T-helper 1 cell treated with Interleukin-12 subunit alpha and Interleukin-12 subunit beta and Interleukin-4 antibody, amounts not matched to agents 30 ng/mL and 1 ng/mL, for 36 hours (primary cell): Measurements from ENCODE around the gene SLC25A6. TPM values are rescaled to one million over a fixed set of nuclear protein-coding genes. Genes with fewer than 3 reads are reported as not detected.
"Not testable (repeated sequence)": the region's sequence is repeated elsewhere in the genome, so short reads cannot be mapped to it uniquely, and the experiment has no call there.

Experiments
- intact Hi-C: fragments of 100-400 bp; cut with micrococcal nuclease; formaldehyde crosslinking; loops from one replicate; pipeline ENCODE4 v1.15.1; 2024
- total RNA-seq: library from RNA; stranded (reverse); gene quantifications from 2 replicates; pipeline ENCODE4 v1.2.3, GENCODE V29; 2022

SLC25A6 gene
- total RNA-seq, 1 donor from 2014 or later: 220 TPM

DNA sequence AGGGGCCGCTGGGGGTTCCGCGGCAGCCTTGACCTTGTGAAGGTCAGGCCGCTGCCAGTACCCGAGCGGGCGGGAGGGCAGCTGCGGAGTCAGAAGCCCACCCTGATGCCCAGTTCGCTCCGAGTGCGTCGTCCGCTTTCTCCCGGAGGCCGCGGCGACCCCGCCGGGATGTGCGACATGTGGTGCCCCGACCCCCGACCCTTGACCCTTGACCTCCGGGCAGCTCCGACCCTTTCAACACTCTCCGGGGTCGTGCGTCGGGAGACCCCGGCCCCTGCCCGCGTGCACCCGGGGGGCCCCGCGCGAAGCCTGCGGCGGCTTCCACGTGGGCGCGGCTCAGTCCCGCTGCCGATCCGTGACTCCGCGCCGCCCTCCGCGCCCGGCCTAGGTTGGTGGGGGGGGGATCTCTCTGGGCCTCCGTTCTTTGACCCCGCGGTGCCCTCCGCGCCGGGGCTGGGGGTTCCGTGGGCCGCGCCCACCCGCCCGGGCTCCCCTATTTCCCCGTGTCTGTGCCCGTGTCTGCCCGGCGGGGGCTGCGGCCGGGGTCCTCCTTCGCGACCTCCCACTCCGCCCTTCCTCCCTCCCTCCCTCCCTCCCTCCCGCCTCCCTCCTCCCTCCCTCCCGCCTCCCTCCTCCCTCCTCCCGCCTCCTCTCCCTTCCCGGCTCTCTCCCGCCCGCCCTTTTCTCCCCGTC, 609 bp upstream of the SLC25A6 start:
- intact Hi-C loops: loop anchor here (1.0 to 5.0 kb wide), 9 partner anchors 61 to 1300 kb away; partner anchors contain the start of genes AKAP17A, CD99 and CRLF2

DNA sequence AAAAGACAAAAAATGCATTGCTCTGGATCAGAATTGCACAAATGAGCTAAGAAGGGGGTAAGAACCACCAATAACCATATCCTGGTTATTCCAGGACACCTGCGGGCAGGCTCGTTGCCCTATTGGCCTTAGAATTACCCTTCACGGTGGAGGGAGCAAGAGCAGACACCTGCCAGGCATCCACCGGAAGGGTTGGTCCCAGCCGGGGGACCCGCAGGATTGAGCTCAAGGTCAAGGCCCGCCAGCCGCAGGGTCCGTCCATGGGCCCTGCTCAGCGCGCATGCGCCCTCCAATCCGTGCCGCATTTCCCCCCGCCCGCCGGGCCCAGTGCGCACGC, 575 bp downstream of the SLC25A6 start:
- intact Hi-C loops: loop anchor here (2.0 to 5.0 kb wide), 3 partner anchors 145 to 1301 kb away; partner anchors contain the start of genes CD99 and P2RY8

DNA sequence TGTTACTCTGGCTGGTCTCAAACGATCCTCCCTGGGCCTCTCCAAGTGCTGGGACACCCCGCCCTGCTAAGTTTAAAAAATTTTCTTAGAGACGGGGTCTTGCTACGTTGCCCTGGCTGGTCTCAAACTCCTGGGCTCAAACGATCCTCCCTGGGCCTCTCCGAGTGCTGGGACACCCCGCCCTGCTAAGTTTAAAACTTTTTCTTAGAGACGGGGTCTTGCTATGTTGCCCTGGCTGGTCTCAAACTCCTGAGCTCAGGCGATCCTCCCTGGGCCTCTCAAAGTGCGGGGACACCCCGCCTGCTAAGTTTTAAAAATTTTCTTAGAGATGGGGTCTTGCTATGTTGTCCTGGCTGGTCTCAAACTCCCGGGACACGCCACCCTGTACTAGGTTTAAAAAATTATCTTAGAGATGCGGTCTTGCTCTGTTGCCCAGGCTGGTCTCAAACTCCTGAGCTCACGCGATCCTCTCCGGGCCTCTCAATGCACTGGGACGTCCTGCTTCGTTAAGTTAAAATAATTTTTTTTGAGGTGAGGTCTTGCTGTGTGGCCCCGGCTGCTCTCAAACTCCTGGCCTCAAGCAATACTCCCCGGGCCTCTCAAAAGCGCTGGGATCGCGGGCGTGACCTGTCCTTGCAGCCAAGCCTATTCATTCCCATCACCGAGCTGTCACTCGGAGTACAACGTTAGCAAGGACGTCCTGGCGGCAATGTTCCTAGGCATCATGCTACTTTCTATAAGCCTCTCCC, 1.1 kb downstream of the SLC25A6 start:
- intact Hi-C loops: loop anchor here (2.0 to 5.0 kb wide), 3 partner anchors 146 to 1302 kb away; partner anchors contain the start of genes CD99 and P2RY8

DNA sequence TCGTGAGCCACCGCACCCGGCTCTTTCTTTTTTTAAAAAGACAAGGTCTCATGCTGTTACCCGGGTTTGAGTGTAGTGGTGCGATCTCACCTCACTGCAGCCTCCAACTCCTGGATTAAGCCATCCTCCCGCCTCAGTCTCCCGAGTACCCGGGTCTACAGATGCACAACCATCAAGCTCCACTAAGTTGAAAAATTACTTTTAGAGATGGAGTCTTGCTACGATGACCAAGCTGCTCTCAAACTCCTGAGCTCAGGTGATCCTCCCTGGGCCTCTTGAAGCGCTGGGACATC, 2.0 kb downstream of the SLC25A6 start:
- intact Hi-C loops: loop anchor here (2.0 to 5.0 kb wide), 3 partner anchors 147 to 1302 kb away; partner anchors contain the start of genes CD99 and P2RY8

DNA sequence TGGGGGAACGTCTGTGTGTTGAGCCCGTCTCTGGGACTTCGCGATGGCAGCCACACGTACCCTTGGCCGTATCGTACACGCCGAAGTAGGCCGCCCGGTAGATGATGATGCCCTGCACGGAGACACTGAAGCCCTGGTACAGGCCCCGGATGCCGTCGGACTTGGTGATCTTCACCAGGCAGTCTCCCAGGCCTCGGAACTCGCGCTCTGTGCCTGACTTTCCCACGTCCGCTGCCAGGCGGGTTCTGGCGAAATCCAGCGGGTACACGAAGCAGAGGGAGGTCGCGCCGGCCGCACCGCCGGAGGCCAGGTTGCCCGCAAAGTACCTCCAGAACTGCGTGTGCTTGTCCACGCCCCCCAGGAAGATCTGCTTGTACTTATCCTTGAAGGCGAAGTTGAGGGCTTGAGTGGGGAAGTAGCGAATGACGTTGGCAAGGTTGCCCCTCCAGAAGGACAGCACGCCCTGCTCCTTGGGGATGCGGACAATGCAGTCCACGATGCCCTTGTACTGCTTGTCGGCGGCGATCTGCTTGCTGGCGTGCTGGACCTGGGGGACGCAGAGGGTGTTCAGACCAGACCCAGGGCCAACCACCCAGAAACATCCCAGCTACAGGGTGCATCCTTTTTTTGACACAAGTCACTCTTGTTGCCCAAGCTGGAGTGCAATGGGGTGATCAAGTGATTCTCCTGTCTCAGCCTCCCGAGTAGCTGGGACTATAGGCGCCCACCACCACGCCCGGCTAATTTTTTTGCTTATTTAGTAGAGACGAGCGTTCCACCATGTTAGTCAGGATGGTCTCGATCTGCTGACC, 2.5 kb downstream of the SLC25A6 start:
- intact Hi-C loops: no loop called here

DNA sequence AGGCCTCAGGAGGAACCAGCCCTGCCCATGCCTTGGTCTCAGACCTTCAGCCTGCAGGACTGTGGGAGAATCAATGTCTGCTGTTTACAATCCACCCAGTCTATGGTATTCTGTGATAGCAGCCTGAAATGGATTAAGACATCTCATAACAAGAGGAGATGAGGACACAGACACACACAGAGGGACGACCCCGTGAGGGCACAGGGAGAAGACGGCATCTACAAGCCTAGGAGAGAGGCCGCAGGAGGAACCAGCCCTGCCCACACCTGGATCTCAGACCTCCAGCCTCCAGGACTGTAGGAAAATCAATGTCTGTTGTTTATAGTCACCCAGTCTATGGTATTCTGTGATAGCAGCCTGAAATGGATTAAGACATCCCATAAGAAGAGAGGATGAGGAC, 3.3 kb downstream of the SLC25A6 start:
- intact Hi-C loops: no loop called here

DNA sequence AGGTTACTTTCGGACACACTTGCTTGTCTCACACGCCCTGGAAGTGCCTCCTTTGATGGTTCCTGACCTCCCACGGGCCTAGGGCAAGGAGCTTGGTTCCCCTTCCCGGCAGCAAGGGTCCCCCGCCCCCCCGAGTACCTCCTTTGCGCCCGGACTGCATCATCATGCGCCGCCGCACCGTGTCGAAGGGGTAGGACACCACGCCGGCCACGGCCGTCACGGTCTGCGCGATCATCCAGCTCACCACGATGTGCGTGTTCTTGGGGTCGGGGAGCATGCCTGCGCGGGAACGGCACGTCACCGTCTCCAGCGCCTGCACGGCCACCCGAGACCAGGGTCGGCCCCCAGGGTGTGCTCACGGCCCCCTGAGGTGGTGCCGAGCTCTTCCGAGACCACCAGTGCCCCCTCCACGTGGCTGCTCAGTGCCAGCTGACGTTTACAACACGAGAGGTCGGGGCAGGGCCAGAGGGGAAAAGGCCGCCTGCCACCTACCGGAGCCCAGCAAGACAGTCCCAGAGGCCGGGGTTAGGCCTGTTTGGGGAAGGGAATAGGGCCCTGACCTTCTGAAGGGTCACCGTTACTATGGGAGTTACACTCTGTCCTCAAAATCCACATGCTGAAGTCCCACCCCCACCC, 4.7 kb downstream of the SLC25A6 start:
- intact Hi-C loops: no loop called here

DNA sequence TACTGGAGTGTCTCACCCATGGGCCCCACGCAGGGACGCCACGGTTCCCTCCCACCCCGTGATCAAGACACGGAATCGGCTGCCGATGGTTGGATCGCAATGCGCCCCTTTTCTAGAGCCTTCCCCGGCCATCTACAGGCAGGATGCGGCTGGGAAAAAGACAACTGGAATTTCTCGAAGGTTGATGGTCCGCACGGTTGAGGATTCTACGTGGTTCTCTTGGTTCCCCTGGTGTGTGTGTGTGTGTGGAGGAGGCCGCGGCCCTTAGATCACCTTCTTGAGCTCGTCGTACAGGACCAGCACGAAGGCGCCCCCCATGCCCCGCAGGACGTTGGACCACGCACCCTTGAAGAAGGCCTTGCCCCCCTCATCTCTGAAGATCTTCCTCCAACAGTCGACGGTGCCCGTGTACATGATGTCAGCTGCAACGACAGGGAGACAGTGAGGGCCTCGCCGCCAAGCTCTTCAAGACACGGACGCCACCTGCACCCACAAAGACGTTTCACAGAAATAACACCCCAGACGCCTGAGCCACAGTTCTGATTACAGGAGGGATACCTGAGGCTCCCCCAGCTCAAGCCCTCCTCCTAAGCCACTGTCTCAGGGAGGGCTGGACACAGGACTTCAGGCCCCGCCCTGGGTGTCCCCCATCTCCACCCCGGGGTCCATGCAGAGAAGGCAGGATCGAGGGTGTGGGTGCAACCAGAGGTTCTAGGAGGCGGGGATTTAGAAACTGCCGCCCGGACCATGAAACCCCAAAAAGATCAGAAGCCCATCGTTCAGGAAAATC, 5.4 kb downstream of the SLC25A6 start:
- intact Hi-C loops: no loop called here

DNA sequence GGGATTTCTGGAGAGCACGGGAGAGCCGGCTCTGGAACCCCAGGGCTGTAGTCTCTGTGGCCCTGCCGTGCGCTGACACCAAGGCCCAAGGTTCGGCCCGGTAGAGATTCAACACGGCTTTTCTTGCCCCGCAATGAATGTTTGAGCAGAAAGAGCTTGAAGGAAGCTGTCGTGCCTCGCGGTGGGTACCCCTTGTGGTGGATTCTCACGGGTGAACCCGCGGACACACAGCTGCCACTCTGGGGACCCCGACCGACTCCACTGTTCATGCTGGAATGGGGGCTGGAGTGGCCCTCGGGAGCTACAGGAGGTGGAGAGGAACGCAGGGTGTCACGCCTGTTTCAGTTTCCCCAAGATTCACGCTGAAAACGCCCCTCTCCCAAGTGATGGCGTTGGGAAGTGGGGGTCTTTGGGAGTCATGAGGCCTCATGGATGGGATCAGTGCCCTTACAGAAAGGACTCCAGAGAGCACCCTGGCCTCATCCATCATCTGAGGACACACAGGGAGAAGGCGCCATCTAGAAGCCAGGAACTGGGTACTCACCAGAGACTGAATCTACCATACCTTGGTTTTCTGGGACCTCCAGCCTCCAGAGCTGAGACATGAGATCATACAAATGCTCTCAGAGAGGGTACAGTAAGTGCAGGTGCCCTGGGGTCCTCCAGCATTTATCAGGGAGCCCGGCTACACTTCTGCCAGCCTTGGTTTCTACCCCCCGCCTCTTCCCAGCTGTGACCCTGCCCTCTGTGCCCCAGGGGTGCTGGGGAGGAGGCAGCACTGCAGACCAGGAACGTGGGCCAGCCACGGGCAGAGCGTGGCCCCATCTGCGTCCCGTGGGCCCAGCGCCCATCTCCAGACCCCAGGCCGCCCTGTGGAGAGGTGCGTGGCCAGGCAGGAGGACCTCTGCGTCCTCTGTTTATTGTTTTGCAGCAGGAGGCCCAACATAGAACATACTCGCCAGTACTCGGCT, 6.4 kb downstream of the SLC25A6 start:
- intact Hi-C loops: no loop called here

DNA sequence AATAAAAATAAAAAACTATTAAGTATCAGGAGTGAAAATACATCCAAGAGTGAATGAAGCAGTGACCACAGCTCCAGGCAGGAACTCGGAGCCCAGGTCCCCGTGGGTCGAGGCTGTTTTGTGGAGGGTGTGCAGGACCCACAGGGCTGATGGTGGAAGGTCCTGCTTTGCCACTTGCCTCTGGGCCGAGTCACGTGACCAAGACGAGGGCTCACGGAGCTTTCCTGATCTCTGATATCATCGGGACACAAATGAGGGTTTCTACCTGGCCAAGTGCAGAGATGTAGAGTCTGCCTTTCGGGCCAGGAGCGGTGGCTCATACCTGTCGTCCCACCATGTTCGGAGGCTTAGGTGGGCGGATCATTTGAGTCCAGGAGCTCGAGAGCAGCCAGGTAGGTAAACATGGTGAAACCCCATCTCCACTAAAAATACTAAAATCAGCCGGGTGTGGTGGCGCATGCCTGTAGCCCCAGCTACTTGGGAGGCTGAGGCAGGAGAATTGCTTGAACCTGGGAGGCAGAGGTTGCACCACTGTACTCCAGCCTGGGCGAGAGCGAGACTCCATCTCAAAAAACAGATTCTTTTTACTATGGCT, 7.2 kb downstream of the SLC25A6 start:
- intact Hi-C loops: no loop called here

DNA sequence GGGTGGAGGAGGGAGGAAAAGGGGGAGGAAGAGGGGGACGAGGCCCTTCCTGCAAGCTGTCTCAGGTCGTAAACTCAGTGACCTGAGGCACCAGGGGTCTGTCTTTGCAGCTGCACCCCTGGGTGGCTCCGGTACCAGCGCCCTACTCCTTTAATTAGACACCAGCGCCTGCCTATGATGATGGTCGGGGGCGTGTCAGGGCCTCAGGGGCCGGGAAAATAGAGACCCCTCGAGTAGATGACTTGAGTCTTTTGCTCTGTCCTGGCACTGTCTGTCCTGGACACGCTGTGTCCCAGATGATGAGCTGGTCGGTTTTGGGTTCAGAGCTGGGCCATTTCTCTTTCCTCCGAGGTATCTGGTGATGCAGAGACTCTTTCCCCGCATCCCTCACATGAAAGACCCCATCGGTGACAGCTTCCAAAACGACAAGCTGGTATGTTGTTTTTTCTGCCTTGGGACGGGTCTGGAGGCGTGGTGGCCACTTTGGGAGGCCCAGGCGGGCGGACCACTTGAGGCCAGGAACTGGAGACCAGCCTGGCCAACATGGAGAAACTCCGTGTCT, 11.2 kb downstream of the SLC25A6 start:
- intact Hi-C loops: no loop called here

DNA sequence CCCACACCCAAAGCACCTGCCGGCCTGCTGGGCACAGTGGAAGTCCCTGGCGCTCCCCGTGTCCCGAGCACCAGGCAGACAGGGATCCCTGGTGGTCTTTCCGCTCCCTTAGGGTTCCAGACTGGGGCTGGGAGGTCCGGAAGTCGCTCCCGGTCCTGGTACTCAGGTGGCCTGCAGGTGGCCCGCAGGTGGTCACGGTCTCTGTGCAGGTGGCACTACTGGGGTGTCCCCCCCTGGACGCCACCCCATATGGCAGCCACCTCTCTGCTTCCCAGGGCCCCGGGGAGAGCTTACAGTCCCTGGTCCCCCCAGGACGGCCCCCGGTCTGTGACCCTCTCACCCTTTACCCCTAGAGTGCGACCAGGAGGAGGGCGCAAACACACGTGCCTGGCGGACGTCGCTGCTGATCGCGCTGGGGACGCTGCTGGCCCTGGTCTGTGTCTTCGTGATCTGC, 13.6 kb downstream of the SLC25A6 start:
- intact Hi-C loops: no loop called here

DNA sequence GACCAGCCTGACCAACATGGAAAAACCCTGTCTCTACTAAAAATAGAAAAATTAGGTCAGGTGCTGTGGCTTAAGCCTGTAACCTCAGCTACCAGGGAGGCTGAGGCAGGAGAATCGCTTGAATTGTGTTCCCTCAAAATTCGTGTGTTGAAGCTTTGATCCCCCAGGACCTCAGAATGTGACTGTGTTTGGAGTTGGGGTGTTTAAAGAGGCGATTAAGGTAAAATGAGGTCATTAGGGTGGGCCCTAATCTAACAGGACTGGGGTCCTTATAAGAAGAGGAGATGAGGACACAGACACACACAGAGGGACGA, 23.6 kb downstream of the SLC25A6 start:
- intact Hi-C loops: no loop called here

DNA sequence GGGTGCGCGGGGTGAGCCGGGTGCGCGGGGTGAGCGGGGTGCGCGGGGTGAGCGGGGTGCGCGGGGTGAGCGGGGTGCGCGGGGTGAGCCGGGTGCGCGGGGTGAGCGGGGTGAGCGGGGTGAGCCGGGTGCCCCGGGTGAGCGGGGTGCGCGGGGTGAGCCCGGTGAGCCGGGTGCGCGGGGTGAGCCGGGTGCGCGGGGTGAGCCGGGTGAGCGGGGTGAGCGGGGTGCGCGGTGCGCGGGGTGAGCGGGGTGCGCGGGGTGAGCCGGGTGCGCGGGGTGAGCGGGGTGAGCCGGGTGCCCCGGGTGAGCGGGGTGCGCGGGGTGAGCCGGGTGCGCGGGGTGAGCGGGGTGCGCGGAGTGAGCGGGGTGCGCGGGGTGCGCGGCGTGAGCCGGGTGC, 25.6 kb downstream of the SLC25A6 start:
- intact Hi-C loops: not testable (repeated sequence)

DNA sequence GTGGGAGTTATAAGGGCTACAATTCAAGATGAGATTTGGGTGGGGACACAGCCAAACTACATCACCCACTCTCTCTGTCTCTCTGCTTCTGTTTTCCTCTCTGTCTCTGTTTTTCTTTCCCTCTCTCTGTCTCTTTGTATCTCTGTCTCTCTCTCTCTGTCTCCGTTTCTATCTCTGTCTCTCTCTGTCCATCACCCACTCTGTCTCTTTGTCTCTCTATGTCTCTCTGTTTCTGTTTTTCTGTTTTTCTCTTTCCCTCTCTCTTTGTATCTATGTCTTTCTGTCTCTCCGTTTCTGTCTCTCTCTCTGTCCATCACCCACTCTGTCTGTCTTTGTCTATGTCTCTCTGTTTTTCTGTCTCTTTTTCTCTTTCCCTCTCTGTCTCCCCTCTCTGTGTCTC, 30.0 kb downstream of the SLC25A6 start:
- intact Hi-C loops: no loop called here

DNA sequence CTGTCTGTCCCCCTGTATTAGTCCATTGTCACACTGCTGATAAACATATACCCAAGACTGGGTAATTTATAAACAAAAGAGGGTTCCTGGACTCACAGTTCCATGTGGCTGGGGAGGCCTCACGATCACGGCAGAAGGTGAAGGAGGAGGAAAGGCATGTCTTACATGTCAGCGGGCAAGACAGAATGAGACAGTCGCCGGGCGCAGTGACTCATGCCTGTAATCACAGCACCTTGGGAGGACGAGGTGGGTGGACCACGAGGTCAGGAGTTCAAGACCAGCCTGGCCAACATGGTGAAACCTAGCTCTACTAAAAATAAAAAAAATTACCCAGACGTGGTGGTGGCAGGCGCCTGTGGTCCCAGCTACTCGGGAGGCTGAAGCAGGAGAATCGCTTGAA, 30.6 kb downstream of the SLC25A6 start:
- intact Hi-C loops: no loop called here

DNA sequence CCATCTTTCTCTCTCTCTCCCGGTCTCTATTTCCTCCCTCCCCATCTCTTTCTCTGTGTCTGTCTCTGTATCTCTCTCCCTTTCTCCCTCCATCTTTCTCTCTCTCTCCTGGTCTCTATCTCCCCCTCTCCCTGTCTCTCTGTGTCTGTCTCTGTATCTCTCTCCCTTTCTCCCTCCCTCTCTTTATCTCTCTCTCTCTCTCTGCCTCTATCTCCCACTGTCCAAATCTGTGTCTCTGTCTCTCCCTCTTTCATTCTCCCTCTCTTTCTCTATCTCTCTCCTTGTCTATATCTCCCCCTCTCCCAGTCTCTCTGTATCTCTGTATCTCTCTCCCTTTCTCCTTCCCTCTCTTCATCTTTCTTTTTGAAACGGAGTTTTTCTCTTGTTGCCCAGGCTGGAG, 31.7 kb downstream of the SLC25A6 start:
- intact Hi-C loops: no loop called here

DNA sequence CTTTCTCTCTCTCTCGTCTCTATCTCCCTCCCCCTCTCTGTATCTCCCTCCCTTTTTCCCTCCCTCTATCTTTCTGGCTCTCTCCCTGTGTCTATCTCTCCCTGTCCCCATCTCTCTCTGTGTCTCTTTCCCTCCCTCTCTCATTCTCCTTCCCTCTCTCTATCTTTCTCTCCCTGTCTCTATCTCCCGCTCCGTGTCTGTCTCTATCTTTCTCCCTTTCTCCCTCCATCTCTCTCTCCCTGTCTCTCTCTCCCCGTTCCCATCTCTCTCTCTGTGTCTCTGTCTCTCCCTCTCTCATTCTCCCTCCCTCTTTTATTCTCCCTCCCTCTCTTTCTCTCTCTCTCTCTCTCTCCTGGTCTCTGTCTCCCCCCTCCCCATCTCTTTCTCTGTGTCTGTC, 32.4 kb downstream of the SLC25A6 start:
- intact Hi-C loops: no loop called here
